Ovary (tissue), 9 donors: ENCODE results near the gene PHF21B. TPM values are rescaled to one million over a fixed set of nuclear protein-coding genes. Genes with fewer than 3 reads are reported as not detected.

Source experiments
- DNase-seq, 5 donors: peaks; one replicate each; pipeline ENCODE4 v3.0.0-alpha.2; 2019 to 2020
- H3K27ac ChIP-seq, 2 donors: fragments of 200-600 bp; one replicate each; pipeline versions ENCODE4 v1.5.1 to v1.8.0; 2019 to 2022
- H3K27me3 ChIP-seq: fragments of 200-600 bp; one replicate; pipeline ENCODE4 v1.8.0; 2022
- H3K36me3 ChIP-seq: fragments of 200-600 bp; sonication (generic); one replicate; pipeline ENCODE4 v1.5.1; 2019
- H3K4me1 ChIP-seq: one replicate; pipeline ENCODE4 v1.8.1; 2013; ENCODE audit warnings: mild to moderate bottlenecking, moderate library complexity; ENCODE audit not compliant: insufficient read depth
- H3K4me3 ChIP-seq: fragments of 200-600 bp; sonication (generic); one replicate; pipeline ENCODE4 v1.5.1; 2017
- H3K9me3 ChIP-seq, 2 donors: fragments of 200-600 bp in 1 of 2; sonication (generic) in 1 of 2; one replicate each; pipeline versions ENCODE4 v1.5.1 to v1.8.1; 2013 to 2019; ENCODE audit warnings: mild to moderate bottlenecking in 1 of 2, moderate library complexity in 1 of 2
- CTCF ChIP-seq, 3 donors: fragments of 450-650 bp in 2 of 3; fragments of 200-600 bp in 1 of 3; IDR thresholded peaks; one replicate each; pipeline versions ENCODE4 v1.5.1 to v1.8.0; 2016 to 2022; ENCODE audit warnings: antibody characterized with exemption in 3 of 3, mild to moderate bottlenecking in 1 of 3
- EP300 ChIP-seq: sonication (generic); formaldehyde crosslinking; IDR thresholded peaks from one replicate; pipeline ENCODE4 v1.6.1; 2017; ENCODE audit warnings: antibody characterized with exemption
- POLR2A ChIP-seq: fragments of 450-650 bp; IDR thresholded peaks from one replicate; pipeline ENCODE4 v1.6.1; 2017; ENCODE audit warnings: antibody characterized with exemption, mild to moderate bottlenecking, moderate library complexity
- WGBS, 3 donors: extraction: QIAGEN DNeasy Blood & Tissue Kit in 1 of 3; methylation state at CpG; one replicate each; pipeline versions ENCODE4 v1.1.5 to v1.1.7; 2013 to 2017; 5-methylcytosine and 5-hydroxymethylcytosine counted together
- intact Hi-C, 4 donors: fragments of 100-400 bp; cut with DNase I; formaldehyde crosslinking; loops; one replicate each; pipeline versions ENCODE4 v1.11.0 to v1.15.1; 2022 to 2023
- polyA plus RNA-seq, 2 donors: library from polyadenylated mRNA; stranded (reverse); fragments of 200-250 nt in 1 of 2; fragments of 350-450 nt in 1 of 2; fragmentation: Illumina TruSeq in 1 of 2; extraction: RNeasy Lipid Tissue Mini Kit (QIAGEN cat#74804) in 1 of 2; gene quantifications; one replicate each; pipeline ENCODE4 v1.2.3, GENCODE V29; 2013 to 2014
- total RNA-seq, 7 donors: library from RNA; depleted of rRNA in 2 of 7; stranded (reverse); fragments of >200 nt in 2 of 7; fragmentation: NEBNext Ultra II Directional in 3 of 7; extraction: Animal tissue kit (Norgen Biotek cat#: 25700) in 3 of 7; gene quantifications; one replicate each; pipeline versions ENCODE4 v1.1.0 to v1.2.4, GENCODE V29; 2016 to 2023
- donor health status: DM: no; HTN: no; CAD: no; lungs with moderate emphysema.
- donor health status: DM: no; HTN: no; CAD: no.
- donor health status: Bipolar disorder and iron deficiency.
- donor health status: DM: yes; HTN: yes; CAD: no.
- donor health status: DM: no; HTN: no; CAD: no.
- donor health status: DM: yes; HTN: yes; CAD: no.

PHF21B gene
- total and polyA plus RNA-seq, 9 donors = 0.95 to 10.7 (median 6.4) TPM

GRCh38 chr22:44947049-44947448 is 62.8 kb downstream of the PHF21B start:
- Histone ChIP-seq H3K36me3 (no peaks in the 10 kb centered on the region), H3K9me3 (no peaks in the 10 kb centered on the region), H3K27ac (no peak overlapping the region), H3K4me3 (no peak overlapping the region), H3K4me1 (no peaks in the 10 kb centered on the region), H3K27me3 (no peaks in the 10 kb centered on the region)
- 87 to 93% (median 89%) methylated on average over 11 of the region's 11 CpGs for WGBS, 3 donors
- DNase-seq = no peak
- TF ChIP-seq POLR2A = no peak
- TF ChIP-seq CTCF (IDR thresholded peaks at IDR 0.05) = no peak
- intact Hi-C loops = no loop called here

GRCh38 chr22:44944883-44945601 is 64.8 kb downstream of the PHF21B start:
- H3K36me3 ChIP-seq = no peaks in the 10 kb centered on the region
- DNase-seq = no peak
- H3K27me3 ChIP-seq = no peaks in the 10 kb centered on the region
- intact Hi-C loops = loop anchor here in 1 of 4 donors (5.0 kb wide), 1 partner anchor 1353 kb away; no protein-coding TSS in a partner anchor
- H3K4me3 ChIP-seq = no peak overlapping the region
- H3K27ac ChIP-seq = no peak overlapping the region
- H3K4me1 ChIP-seq = no peaks in the 10 kb centered on the region
- H3K9me3 ChIP-seq = no peaks in the 10 kb centered on the region
- WGBS, 3 donors = 82 to 83% (median 83%) methylated on average over 20 of the region's 20 CpGs
- TF ChIP-seq POLR2A (no peak), EP300 (no peak), CTCF (IDR thresholded peaks at IDR 0.05) (no peak)

- intact Hi-C loops = loop anchor here in 1 of 4 donors (5.0 kb wide), 1 partner anchor 1352 kb away; no protein-coding TSS in a partner anchor
- Histone ChIP-seq H3K27me3 (no peaks in the 10 kb centered on the region), H3K4me3 (no peak overlapping the region), H3K36me3 (no peaks in the 10 kb centered on the region), H3K9me3 (no peaks in the 10 kb centered on the region), H3K27ac (no peak overlapping the region), H3K4me1 (no peaks in the 10 kb centered on the region)
- WGBS, 3 donors = 91 to 93% (median 93%) methylated on average over 17 of the region's 17 CpGs
- no peak for TF ChIP-seq CTCF (IDR thresholded peaks at IDR 0.05)
- no peak for TF ChIP-seq EP300
- TF ChIP-seq POLR2A = no peak
- DNase-seq = no peak
Observed at GRCh38 chr22:44943701-44944324, 66.0 kb downstream of the PHF21B start.

- no peak overlapping the region for H3K4me3 ChIP-seq
- no peaks in the 10 kb centered on the region for H3K36me3 ChIP-seq
- H3K4me1 ChIP-seq = no peaks in the 10 kb centered on the region
- DNase-seq = no peak
- no peak overlapping the region for H3K27ac ChIP-seq
- intact Hi-C loops = loop anchor here in 1 of 4 donors (5.0 kb wide), 1 partner anchor 1351 kb away; no protein-coding TSS in a partner anchor
- 82 to 89% (median 84%) methylated on average over 23 of the region's 23 CpGs for WGBS, 3 donors
- H3K27me3 ChIP-seq = no peaks in the 10 kb centered on the region
- no peak for TF ChIP-seq POLR2A
- no peak for TF ChIP-seq EP300
- no peak for TF ChIP-seq CTCF (IDR thresholded peaks at IDR 0.05)
- no peaks in the 10 kb centered on the region for H3K9me3 ChIP-seq
Observed at GRCh38 chr22:44942979-44943700, 66.7 kb downstream of the PHF21B start.
